Measurements from ENCODE around the gene CACNA1A. TPM values are rescaled to one million over a fixed set of nuclear protein-coding genes. Genes with fewer than 3 reads are reported as not detected.

The CACNA1A gene
- total RNA-seq, 2 experiments from 2014 or later: 0.19 to 0.78 TPM

DNA sequence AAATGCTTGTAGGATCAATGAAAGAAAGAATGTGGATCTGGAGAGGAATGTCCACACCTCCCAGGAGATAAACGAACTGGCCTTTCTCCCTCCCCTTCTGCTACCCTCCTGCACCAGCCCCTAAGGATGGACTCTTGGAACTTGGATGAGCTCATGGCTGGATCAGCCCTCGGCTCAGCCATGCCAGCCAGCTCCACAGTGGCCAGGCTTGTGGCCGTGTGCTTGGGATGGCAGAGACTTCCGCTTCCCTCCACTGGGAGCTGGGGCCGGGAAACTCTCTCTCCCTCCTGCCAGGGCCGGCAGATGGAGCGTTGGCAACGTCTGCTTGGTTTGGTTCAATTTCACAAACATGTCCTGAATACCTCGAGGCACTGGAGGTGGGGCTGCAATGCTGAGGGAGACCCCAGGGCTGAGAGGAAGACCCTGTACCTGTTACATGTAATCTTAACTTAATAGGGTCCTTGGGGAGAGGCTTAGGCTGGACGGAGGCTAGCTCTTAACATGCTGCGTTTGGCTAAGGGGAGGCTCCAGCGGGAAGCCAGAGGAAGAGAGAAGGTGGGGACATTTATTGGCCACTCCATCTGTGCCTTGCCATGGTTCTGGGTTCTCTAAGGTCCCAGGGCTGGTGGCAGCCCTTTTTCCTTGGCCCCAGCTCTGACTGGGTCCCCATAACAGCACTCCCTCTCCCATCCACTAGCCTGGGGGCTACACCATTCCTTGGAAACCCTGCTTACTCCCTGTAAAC, 203.6 kb downstream of the CACNA1A start:
- Histone ChIP-seq H3K9me2 (ENCODE audit: insufficient read depth, low read length) (no peaks in the 10 kb centered on the region), H3K79me2 (ENCODE audit: insufficient read depth, low read depth, low read length) (no peaks in the 10 kb centered on the region), H3K4me3 (ENCODE audit: low read depth, low read length, poor library complexity, severe bottlenecking) (no peak overlapping the region), H4K20me1 (ENCODE audit: insufficient read depth, low read length) (no peaks in the 10 kb centered on the region), H3K27ac (ENCODE audit: low read depth, low read length, poor library complexity, severe bottlenecking) (no peak overlapping the region), H3K4me1 (ENCODE audit: insufficient read depth, low read length, poor library complexity, severe bottlenecking) (no peaks in the 10 kb centered on the region), H3K9me3 (ENCODE audit: low read length) (no peaks in the 10 kb centered on the region), H3K36me3 (ENCODE audit: insufficient read depth, low read length) (no peaks in the 10 kb centered on the region), H3K4me2 (ENCODE audit: low read length) (no peak overlapping the region), H2AFZ (ENCODE audit: low read length) (no peak overlapping the region)
- intact Hi-C loops (cut with micrococcal nuclease; ENCODE audit: unreplicated experiment): no loop called here
- POLR2A ChIA-PET: no interaction called here
- TF ChIP-seq, protein P1, sequence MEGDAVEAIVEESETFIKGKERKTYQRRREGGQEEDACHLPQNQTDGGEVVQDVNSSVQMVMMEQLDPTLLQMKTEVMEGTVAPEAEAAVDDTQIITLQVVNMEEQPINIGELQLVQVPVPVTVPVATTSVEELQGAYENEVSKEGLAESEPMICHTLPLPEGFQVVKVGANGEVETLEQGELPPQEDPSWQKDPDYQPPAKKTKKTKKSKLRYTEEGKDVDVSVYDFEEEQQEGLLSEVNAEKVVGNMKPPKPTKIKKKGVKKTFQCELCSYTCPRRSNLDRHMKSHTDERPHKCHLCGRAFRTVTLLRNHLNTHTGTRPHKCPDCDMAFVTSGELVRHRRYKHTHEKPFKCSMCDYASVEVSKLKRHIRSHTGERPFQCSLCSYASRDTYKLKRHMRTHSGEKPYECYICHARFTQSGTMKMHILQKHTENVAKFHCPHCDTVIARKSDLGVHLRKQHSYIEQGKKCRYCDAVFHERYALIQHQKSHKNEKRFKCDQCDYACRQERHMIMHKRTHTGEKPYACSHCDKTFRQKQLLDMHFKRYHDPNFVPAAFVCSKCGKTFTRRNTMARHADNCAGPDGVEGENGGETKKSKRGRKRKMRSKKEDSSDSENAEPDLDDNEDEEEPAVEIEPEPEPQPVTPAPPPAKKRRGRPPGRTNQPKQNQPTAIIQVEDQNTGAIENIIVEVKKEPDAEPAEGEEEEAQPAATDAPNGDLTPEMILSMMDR (conservative IDR thresholded peaks at IDR 0.05; ENCODE audit: low read length): no peak
- TF ChIP-seq EZH2phosphoT487 (IDR thresholded peaks at IDR 0.05; ENCODE audit: borderline replicate concordance, low read depth, low read length): no peak
- DNase-seq (ENCODE audit: low spot score): no peak
- CTCF ChIA-PET (ENCODE audit: unreplicated experiment): no interaction called here
- BruUV-seq (replicated peaks): no TSS peak

DNA sequence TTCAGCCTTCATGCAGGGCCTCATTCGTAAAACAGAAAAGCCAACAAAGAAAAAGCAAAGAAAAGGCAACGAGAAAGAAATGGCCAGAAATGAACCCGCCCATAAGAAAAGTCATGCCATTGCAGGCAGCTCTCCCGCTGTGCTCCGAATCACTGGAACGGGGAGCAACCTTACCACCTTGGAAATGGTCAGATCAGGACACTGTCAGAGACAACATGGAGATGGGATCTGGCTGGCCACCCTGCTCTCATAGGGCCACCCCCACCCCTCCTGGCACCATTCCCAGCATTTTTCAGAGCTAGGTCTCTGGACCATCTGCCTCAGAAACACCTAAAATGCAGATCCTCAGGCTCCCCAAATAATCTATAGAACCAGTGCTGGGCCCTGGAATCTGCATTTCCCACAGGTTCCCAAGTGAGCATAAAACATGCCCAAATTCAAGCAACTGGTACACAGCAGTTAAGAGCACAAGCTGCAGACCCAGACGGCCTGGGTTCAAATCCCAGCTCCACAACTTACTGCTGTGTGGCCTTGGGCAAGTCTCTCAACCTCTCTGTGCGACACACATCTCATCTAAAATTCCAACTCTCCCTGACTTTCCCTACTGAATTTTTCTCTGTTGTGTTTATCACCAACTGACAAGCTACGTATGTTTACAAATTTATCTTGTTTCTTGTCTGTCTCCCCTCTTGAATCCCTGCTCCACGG, 204.5 kb downstream of the CACNA1A start:
- no peaks in the 10 kb centered on the region for H3K79me2 ChIP-seq (ENCODE audit: insufficient read depth, low read depth, low read length)
- H4K20me1 ChIP-seq (ENCODE audit: insufficient read depth, low read length): no peaks in the 10 kb centered on the region
- DNase-seq (ENCODE audit: low spot score): no peak
- H2AFZ ChIP-seq (ENCODE audit: low read length): no peak overlapping the region
- BruUV-seq (replicated peaks): no TSS peak
- H3K36me3 ChIP-seq (ENCODE audit: insufficient read depth, low read length): no peaks in the 10 kb centered on the region
- H3K4me3 ChIP-seq (ENCODE audit: low read depth, low read length, poor library complexity, severe bottlenecking): no peak overlapping the region
- H3K9me3 ChIP-seq (ENCODE audit: low read length): no peaks in the 10 kb centered on the region
- no peak overlapping the region for H3K4me2 ChIP-seq (ENCODE audit: low read length)
- ChIA-PET POLR2A (no interaction called here), CTCF (ENCODE audit: unreplicated experiment) (no interaction called here)
- intact Hi-C loops (cut with micrococcal nuclease; ENCODE audit: unreplicated experiment): no loop called here
- H3K9me2 ChIP-seq (ENCODE audit: insufficient read depth, low read length): no peaks in the 10 kb centered on the region
- H3K4me1 ChIP-seq (ENCODE audit: insufficient read depth, low read length, poor library complexity, severe bottlenecking): no peaks in the 10 kb centered on the region
- TF ChIP-seq EZH2phosphoT487 (IDR thresholded peaks at IDR 0.05; ENCODE audit: borderline replicate concordance, low read depth, low read length): no peak
- TF ChIP-seq, protein P1 (conservative IDR thresholded peaks at IDR 0.05; ENCODE audit: low read length): no peak
- no peak overlapping the region for H3K27ac ChIP-seq (ENCODE audit: low read depth, low read length, poor library complexity, severe bottlenecking)
